GM15510 (cell line): ENCODE results near the gene C1orf146.

Experiments used
- POLR2A ChIP-seq: IDR thresholded peaks from 3 replicates; pipeline ENCODE4 v1.6.1; 2011; ENCODE audit warnings: borderline replicate concordance; ENCODE audit not compliant: insufficient read length; ENCODE audit errors: extremely low read depth

The C1orf146 gene

GRCh38 chr1:92230736-92231135, 13.0 kb downstream of the C1orf146 start:
- no peak for TF ChIP-seq POLR2A

DNA sequence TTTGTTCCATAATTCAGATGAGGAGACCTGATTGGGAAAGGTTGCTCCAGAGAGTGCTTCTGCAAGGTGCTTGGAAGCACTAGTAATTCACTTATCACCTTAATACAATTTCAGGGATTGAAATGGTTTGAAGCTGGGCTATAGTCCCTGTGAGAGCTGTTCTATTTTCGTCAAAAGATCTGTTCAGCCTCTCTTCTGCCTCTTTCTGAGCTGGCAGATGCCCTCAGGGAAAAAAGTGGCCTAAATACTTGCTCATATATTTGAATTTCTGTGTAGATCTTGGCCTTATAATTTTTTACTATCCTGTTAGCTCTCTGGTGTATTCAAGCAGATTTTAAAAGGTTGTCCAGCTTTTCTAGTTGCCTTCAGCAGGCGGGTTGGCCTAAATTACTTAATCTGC, 22.3 kb downstream of the C1orf146 start:
- no peak for TF ChIP-seq POLR2A

DNA sequence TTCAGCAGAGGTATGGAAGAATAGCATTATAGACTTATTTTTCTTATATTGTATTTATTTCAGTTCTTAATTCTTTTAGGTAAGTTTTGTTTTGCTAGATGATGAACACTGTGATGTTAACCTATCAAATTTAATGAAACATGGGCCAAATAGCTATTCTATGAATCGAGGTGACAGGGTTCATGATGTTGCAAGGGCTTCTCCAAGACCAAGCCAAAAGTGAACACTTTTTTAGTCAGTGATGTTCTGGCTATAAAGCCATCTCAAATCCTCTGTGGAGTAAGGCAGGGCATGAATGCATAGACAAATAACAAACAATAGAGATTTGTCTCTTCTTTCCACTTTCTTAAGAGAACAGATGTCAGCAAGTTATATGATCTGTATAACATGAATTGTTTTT, 26.7 kb downstream of the C1orf146 start:
- no peak for TF ChIP-seq POLR2A

- no peak for TF ChIP-seq POLR2A
These were observed 41.6 kb downstream of the C1orf146 start for GRCh38 chr1:92259350-92259749.

GRCh38 chr1:92262516-92262915, 44.8 kb downstream of the C1orf146 start:
- no peak for TF ChIP-seq POLR2A

- TF ChIP-seq POLR2A, result no peak
These were observed 55.3 kb downstream of the C1orf146 start for GRCh38 chr1:92273039-92273438.

- TF ChIP-seq POLR2A, result no peak
These were observed 57.2 kb downstream of the C1orf146 start for GRCh38 chr1:92274939-92275338.

DNA sequence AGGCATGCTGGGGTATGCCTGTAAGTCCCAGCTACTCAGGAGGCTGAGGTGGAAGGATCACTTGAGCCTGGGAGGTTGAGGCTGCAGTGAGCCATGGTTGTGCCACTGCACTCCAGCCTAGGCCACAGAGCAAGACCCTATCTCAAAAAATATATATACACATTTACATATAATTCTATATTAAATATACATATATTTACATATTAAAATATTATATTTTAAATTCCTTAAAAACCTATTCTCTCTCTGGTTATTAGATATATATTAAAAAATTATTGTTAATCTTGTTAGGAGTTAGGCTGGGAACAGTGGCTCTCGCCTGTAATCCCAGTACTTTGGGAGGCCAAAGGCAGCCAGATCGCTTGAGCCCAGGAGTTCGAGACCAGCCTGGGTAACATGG, 58.4 kb downstream of the C1orf146 start:
- TF ChIP-seq POLR2A, result no peak

DNA sequence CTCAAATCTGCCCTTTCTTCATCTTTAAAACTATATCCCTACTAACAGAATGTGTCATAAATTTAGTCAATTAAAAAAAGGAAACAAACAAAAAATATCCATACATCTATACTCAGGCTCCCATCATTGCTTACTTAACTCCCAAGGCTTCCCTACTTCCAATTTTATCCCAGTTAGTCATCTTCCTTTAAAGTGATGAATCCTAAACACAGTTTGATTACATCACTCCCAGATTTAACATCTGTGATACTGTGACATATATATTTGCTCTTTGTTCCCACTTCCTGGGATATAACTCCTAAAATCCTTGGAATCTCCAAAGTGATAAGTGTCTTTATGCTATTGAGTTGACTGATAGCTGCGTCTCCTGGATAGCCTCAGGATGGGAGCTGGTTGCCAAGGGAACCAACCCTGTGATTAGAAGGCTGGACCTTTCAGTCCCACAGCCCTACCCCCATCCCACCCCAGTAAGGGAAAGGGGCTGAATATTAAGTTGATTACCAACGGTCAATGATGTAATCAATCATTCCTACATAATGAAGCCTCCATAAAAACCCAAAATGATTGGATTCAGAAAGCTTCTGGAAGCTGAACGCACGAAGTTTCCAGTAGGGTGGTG, 59.5 kb downstream of the C1orf146 start:
- TF ChIP-seq POLR2A, result no peak

DNA sequence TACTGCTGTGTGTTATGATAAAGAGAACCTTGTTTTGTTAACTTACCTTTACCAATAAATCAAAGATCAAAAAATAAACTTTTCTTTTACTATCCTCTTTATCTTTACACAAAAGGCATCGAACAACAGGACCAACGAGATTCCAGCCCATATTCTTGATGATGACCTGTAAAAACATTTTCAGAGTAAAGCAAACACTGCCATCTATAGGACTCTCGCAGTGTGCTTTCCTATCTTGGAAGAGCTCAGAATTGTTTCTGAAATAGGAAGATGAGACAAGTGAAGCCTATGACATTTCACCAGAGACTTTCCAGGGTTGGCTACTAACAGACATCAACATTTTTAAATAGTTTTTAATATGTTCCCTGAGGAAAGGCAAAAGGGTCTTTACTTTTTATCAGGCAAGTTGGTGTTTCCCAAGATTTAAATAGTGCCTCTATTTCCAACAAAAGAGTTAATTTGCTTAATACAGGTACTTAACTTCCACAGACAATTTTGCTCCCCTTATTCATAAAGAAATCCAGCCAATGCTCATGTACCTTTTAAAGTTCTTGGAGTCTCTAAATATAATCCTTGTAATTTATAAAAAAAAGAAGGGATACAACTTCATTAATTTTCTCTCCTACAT, 73.8 kb downstream of the C1orf146 start:
- no peak for TF ChIP-seq POLR2A
